ENCODE results near the gene TSPAN13.

The TSPAN13 gene

GRCh38 chr7:16813232-16813616 lies 59.7 kb downstream of the TSPAN13 start:
- no peak for DNase-seq (ENCODE audit: low spot score)

GRCh38 chr7:16815001-16815400 lies 61.4 kb downstream of the TSPAN13 start:
- no peak for DNase-seq (ENCODE audit: low spot score)

GRCh38 chr7:16816824-16817223 lies 63.3 kb downstream of the TSPAN13 start:
- DNase-seq (ENCODE audit: low spot score): no peak

- DNase-seq (ENCODE audit: low spot score): no peak
Observed at GRCh38 chr7:16817536-16817935, 64.0 kb downstream of the TSPAN13 start.

GRCh38 chr7:16818732-16819131 lies 65.2 kb downstream of the TSPAN13 start:
- DNase-seq (ENCODE audit: low spot score): no peak

GRCh38 chr7:16822029-16822428 lies 68.5 kb downstream of the TSPAN13 start:
- no peak for DNase-seq (ENCODE audit: low spot score)

- no peak for DNase-seq (ENCODE audit: low spot score)
Observed at GRCh38 chr7:16826060-16826459, 72.5 kb downstream of the TSPAN13 start.

GRCh38 chr7:16833373-16833772 lies 79.8 kb downstream of the TSPAN13 start:
- no peak for DNase-seq (ENCODE audit: low spot score)

Data from iPS-NIHi11 (cell line).